ENCODE measurements around the gene FFAR3.

DNA sequence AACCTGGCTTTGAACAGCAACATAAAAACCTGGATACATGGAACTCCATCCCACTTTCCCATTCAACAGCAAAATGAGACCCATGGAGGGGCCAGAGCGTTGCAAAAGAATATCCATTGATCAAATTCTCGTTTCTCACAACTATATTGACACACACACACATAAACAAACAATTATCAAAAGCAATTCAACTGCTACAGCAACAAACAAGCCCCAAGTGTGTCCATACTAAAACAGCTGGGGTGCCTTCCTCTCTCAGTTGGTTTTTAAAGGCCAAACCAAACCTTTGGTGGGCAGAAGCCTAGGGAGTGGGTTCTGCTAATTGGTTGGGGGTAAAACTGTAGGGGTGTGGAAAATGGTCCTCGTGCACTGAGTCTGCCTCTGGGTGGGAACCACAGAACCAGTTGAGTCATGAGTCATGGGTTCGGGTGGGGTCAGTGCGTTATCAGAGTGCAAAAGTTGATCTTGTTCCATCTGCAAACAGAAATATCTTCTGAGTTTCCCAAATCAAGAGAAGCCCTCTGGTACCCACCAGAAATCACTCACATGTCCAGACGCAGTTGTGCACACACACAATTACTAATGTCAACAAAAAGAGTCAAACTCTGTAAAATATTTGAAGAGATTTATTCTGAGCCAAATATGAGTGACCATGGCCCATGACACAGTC lies 31.1 kb downstream of the FFAR3 start:
- TF ChIP-seq POLR2A (IDR thresholded peaks at IDR 0.05), result no peak
- TF ChIP-seq, protein P1, sequence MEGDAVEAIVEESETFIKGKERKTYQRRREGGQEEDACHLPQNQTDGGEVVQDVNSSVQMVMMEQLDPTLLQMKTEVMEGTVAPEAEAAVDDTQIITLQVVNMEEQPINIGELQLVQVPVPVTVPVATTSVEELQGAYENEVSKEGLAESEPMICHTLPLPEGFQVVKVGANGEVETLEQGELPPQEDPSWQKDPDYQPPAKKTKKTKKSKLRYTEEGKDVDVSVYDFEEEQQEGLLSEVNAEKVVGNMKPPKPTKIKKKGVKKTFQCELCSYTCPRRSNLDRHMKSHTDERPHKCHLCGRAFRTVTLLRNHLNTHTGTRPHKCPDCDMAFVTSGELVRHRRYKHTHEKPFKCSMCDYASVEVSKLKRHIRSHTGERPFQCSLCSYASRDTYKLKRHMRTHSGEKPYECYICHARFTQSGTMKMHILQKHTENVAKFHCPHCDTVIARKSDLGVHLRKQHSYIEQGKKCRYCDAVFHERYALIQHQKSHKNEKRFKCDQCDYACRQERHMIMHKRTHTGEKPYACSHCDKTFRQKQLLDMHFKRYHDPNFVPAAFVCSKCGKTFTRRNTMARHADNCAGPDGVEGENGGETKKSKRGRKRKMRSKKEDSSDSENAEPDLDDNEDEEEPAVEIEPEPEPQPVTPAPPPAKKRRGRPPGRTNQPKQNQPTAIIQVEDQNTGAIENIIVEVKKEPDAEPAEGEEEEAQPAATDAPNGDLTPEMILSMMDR (IDR thresholded peaks at IDR 0.05), result no peak
